ENCODE data around the gene SBK3.

- no peak for TF ChIP-seq CTCF (IDR thresholded peaks at IDR 0.05)
- no peak for TF ChIP-seq POLR2A (IDR thresholded peaks at IDR 0.05)
Measured at GRCh38 chr19:55529636-55530234, 15.6 kb downstream of the SBK3 start.

Data from testis (tissue), 2 donors.